CD4-positive, alpha-beta T cell treated with Interleukin-6 for 4 hours (primary cell): ENCODE data around the gene PET100.
A peak's percentile ranks its signal among the peaks of the same experiment; 100 is the strongest.

Experiments
- DNase-seq: peaks from one replicate; pipeline ENCODE4 v3.0.0-alpha.2; 2020; ENCODE audit warnings: mixed read lengths

Gene PET100

GRCh38 chr19:7629347-7630054 is at the start of gene PET100, which contains the start of gene XAB2:
PET100 (plus strand) TSS chr19:7629793; CDS start chr19:7629834, 41 bp downstream.
XAB2 (minus strand) TSS chr19:7629545; CDS start chr19:7629527, 18 bp downstream.
- peak; percentile 94 for DNase-seq

GRCh38 chr19:7582446-7582845 is 47.1 kb upstream of the PET100 start:
- no peak for DNase-seq

- DNase-seq = no peak
Observed at GRCh38 chr19:7589822-7590221, 39.8 kb upstream of the PET100 start.

GRCh38 chr19:7590256-7590655 is 39.3 kb upstream of the PET100 start:
- DNase-seq = no peak

GRCh38 chr19:7595466-7596133 is 34.0 kb upstream of the PET100 start, which contains the start of gene CAMSAP3:
CAMSAP3 (plus strand) TSS chr19:7595863; CDS start chr19:7596003, 140 bp downstream.
- DNase-seq = peak; percentile 51

- no peak for DNase-seq
Observed at GRCh38 chr19:7596211-7596937, 33.2 kb upstream of the PET100 start.

- DNase-seq = no peak
Observed at GRCh38 chr19:7597689-7598088, 31.9 kb upstream of the PET100 start.

- no peak for DNase-seq
Observed at GRCh38 chr19:7598180-7598579, 31.4 kb upstream of the PET100 start.

- DNase-seq = no peak
Observed at GRCh38 chr19:7600721-7601120, 28.9 kb upstream of the PET100 start.

- no peak for DNase-seq
Observed at GRCh38 chr19:7602240-7602934, 27.2 kb upstream of the PET100 start.

- no peak for DNase-seq
Observed at GRCh38 chr19:7602935-7603497, 26.6 kb upstream of the PET100 start.

GRCh38 chr19:7603919-7604318 is 25.7 kb upstream of the PET100 start:
- DNase-seq = no peak

GRCh38 chr19:7605490-7606222 is 23.9 kb upstream of the PET100 start:
- DNase-seq = no peak

- DNase-seq = no peak
Observed at GRCh38 chr19:7606289-7606688, 23.3 kb upstream of the PET100 start.

- no peak for DNase-seq
Observed at GRCh38 chr19:7607212-7607873, 22.2 kb upstream of the PET100 start.

- no peak for DNase-seq
Observed at GRCh38 chr19:7607874-7608560, 21.6 kb upstream of the PET100 start.

GRCh38 chr19:7610491-7611240 is 18.9 kb upstream of the PET100 start:
- no peak for DNase-seq

GRCh38 chr19:7611541-7612279 is 17.9 kb upstream of the PET100 start:
- DNase-seq = no peak
